Gastroesophageal sphincter (tissue), 3 donors: ENCODE data around the gene HPCAL1.

ENCODE experiments used
- EP300 ChIP-seq: sonication (generic); formaldehyde crosslinking; IDR thresholded peaks from one replicate; pipeline ENCODE4 v1.6.1; 2017; ENCODE audit warnings: antibody characterized with exemption, mild to moderate bottlenecking
- POLR2A ChIP-seq, 2 donors: fragments of 450-650 bp; IDR thresholded peaks; one replicate each; pipeline ENCODE4 v1.6.1; 2017; ENCODE audit warnings: antibody characterized with exemption in 2 of 2, mild to moderate bottlenecking in 2 of 2, moderate library complexity in 1 of 2
- POLR2AphosphoS5 ChIP-seq: sonication (generic); formaldehyde crosslinking; IDR thresholded peaks from one replicate; pipeline ENCODE4 v1.6.1; 2017; ENCODE audit warnings: antibody characterized with exemption
- TF ChIP-seq, protein P1 (sequence below), 4 experiments: fragments of 200-600 bp in 2 of 4; fragments of 450-650 bp in 2 of 4; sonication (generic) in 1 of 4; IDR thresholded peaks; one replicate each; pipeline ENCODE4 v1.5.1; 2017 to 2019; ENCODE audit warnings: antibody characterized with exemption in 4 of 4, mild to moderate bottlenecking in 2 of 4, moderate library complexity in 2 of 4

- TF ChIP-seq POLR2A (IDR thresholded peaks at IDR 0.05) (no peak), EP300 (no peak), POLR2AphosphoS5 (no peak)
- TF ChIP-seq, protein P1, sequence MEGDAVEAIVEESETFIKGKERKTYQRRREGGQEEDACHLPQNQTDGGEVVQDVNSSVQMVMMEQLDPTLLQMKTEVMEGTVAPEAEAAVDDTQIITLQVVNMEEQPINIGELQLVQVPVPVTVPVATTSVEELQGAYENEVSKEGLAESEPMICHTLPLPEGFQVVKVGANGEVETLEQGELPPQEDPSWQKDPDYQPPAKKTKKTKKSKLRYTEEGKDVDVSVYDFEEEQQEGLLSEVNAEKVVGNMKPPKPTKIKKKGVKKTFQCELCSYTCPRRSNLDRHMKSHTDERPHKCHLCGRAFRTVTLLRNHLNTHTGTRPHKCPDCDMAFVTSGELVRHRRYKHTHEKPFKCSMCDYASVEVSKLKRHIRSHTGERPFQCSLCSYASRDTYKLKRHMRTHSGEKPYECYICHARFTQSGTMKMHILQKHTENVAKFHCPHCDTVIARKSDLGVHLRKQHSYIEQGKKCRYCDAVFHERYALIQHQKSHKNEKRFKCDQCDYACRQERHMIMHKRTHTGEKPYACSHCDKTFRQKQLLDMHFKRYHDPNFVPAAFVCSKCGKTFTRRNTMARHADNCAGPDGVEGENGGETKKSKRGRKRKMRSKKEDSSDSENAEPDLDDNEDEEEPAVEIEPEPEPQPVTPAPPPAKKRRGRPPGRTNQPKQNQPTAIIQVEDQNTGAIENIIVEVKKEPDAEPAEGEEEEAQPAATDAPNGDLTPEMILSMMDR (IDR thresholded peaks at IDR 0.05) = no peak
Observed at GRCh38 chr2:10286216-10287037, 16.3 kb upstream of the HPCAL1 start.
